ENCODE results near the gene EFNA3. TPM values are rescaled to one million over a fixed set of nuclear protein-coding genes. Genes with fewer than 3 reads are reported as not detected.
A peak's percentile ranks its signal among the peaks of the same experiment; 100 is the strongest.

Gene EFNA3
- total RNA-seq, 1 donor from 2014 or later = 6.6 TPM

DNA sequence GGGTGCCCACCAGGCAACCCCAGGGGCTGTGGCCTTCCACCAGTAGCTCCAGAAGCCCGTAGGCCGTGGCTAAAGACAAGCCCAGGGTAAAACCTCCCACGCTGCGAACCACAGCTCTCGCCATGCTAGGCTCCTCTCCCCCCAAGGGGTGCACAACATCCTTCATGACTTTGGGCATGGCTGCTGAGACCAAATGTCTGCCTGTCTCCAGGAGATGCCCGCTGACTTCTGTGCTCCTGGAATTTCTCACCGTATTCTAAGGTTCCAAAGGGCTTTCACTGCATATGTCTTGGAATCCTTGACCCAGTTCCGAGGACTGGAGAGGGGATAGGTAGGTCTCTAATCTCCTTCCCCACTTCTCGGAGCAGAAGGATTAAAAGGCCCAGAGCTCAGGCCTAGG, 45.1 kb upstream of the EFNA3 start, which contains the start of the genes DCST1 and DCST2:
Gene DCST1, plus strand, starts transcription at position 301 of the 400 bp plus-strand sequence. CDS start 213 bp downstream, outside the sequence.
Gene DCST2, minus strand, starts transcription at position 258 of the 400 bp plus-strand sequence. Its CDS starts 80 bp downstream, at position 178.
- no peak within 1 kb of the TSS for H3K4me3 Mint-ChIP-seq
- TF ChIP-seq, protein P1, sequence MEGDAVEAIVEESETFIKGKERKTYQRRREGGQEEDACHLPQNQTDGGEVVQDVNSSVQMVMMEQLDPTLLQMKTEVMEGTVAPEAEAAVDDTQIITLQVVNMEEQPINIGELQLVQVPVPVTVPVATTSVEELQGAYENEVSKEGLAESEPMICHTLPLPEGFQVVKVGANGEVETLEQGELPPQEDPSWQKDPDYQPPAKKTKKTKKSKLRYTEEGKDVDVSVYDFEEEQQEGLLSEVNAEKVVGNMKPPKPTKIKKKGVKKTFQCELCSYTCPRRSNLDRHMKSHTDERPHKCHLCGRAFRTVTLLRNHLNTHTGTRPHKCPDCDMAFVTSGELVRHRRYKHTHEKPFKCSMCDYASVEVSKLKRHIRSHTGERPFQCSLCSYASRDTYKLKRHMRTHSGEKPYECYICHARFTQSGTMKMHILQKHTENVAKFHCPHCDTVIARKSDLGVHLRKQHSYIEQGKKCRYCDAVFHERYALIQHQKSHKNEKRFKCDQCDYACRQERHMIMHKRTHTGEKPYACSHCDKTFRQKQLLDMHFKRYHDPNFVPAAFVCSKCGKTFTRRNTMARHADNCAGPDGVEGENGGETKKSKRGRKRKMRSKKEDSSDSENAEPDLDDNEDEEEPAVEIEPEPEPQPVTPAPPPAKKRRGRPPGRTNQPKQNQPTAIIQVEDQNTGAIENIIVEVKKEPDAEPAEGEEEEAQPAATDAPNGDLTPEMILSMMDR (conservative IDR thresholded peaks at IDR 0.05) = no peak
- H3K27ac Mint-ChIP-seq (ENCODE audit: unreplicated experiment) = peak within 1 kb of the TSS; percentile 36
- no peaks in the 10 kb centered on the region for H3K27me3 Mint-ChIP-seq (ENCODE audit: low read depth)
- no peaks in the 10 kb centered on the region for H3K4me1 Mint-ChIP-seq
- H3K9me3 Mint-ChIP-seq = no peaks in the 10 kb centered on the region
- H3K36me3 Mint-ChIP-seq (ENCODE audit: low read depth) = no peaks in the 10 kb centered on the region
- DNase-seq (ENCODE audit: low read depth, low spot score) = no peak

DNA sequence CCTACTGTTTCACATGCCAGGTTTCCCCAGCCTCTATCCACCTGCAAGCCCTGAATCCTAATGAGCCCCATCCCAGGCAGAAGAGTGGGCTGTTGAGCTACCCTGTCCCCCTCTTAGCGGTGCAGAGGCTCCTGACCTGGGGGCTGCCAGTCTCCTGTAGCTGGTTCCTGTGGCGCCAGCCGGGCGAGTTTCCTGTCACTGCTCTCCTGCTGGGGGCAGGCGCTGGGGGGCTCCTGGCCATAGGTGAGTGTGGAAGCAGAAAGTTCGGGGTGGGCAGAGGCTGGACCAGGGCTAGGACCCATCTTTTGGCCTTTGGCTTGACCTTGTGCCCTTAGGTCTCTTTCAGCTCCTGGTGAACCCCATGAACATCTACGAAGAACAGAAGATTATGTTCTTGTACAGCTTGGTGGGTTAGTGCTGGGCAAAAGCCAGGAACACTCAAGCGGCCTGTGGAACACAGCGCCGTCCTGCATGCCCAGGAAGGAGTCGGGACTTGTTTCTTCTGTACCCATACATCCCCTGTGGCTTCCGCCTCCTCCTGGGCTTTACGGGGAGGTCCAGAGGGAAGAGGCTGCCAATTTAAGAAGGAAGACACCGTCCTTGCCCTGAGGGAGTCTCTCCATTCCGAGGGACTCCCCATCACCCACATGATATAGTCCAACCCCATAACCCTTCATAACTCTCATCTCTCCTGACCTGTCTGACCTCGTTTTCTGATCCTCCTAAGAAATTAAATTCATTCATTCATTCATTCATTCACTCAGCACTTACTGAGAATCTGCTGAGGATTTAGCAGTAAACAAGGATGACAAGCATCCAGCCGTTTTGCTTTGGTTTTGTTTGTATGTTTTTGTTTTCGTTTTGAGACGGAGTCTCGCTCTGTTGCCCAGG, 44.1 kb upstream of the EFNA3 start:
- Mint-ChIP-seq H3K36me3 (ENCODE audit: low read depth) (no peaks in the 10 kb centered on the region), H3K27me3 (ENCODE audit: low read depth) (no peaks in the 10 kb centered on the region), H3K9me3 (no peaks in the 10 kb centered on the region), H3K4me1 (no peaks in the 10 kb centered on the region), H3K4me3 (no peak overlapping the region), H3K27ac (ENCODE audit: unreplicated experiment) (peak overlapping the region; percentile 36)
- DNase-seq (ENCODE audit: low read depth, low spot score) = no peak
- TF ChIP-seq, protein P1 (conservative IDR thresholded peaks at IDR 0.05) = no peak

DNA sequence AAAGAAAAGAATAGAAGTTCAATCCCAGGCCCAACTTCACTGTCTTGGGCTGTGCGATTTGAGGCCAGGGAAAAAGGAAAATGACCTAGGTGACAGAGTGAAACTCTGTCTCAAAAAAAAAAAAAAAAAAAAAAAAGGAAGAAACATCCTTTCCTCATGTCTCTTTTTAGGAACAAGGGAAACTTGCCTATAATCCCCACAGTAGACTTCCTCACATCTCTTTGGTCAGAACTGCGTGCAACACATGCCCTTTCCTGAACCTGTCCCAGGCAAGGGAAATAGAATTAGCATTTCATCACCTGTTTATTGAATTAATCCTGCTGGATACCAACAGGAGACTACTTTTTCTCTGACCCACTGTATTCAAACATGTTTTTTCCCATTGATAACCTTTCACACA, 42.7 kb upstream of the EFNA3 start:
- H3K36me3 Mint-ChIP-seq (ENCODE audit: low read depth) = no peaks in the 10 kb centered on the region
- DNase-seq (ENCODE audit: low read depth, low spot score) = no peak
- TF ChIP-seq, protein P1 (conservative IDR thresholded peaks at IDR 0.05) = no peak
- no peaks in the 10 kb centered on the region for H3K9me3 Mint-ChIP-seq
- no peak overlapping the region for H3K27ac Mint-ChIP-seq (ENCODE audit: unreplicated experiment)
- no peak overlapping the region for H3K4me3 Mint-ChIP-seq
- no peaks in the 10 kb centered on the region for H3K27me3 Mint-ChIP-seq (ENCODE audit: low read depth)
- no peaks in the 10 kb centered on the region for H3K4me1 Mint-ChIP-seq

GRCh38 chr1:155037043-155037442, 41.6 kb upstream of the EFNA3 start:
- no peak for DNase-seq (ENCODE audit: low read depth, low spot score)
- Mint-ChIP-seq H3K36me3 (ENCODE audit: low read depth) (no peaks in the 10 kb centered on the region), H3K9me3 (no peaks in the 10 kb centered on the region), H3K27ac (ENCODE audit: unreplicated experiment) (no peak overlapping the region), H3K4me3 (no peak overlapping the region), H3K4me1 (no peaks in the 10 kb centered on the region), H3K27me3 (ENCODE audit: low read depth) (no peaks in the 10 kb centered on the region)
- TF ChIP-seq, protein P1 (conservative IDR thresholded peaks at IDR 0.05) = no peak

DNA sequence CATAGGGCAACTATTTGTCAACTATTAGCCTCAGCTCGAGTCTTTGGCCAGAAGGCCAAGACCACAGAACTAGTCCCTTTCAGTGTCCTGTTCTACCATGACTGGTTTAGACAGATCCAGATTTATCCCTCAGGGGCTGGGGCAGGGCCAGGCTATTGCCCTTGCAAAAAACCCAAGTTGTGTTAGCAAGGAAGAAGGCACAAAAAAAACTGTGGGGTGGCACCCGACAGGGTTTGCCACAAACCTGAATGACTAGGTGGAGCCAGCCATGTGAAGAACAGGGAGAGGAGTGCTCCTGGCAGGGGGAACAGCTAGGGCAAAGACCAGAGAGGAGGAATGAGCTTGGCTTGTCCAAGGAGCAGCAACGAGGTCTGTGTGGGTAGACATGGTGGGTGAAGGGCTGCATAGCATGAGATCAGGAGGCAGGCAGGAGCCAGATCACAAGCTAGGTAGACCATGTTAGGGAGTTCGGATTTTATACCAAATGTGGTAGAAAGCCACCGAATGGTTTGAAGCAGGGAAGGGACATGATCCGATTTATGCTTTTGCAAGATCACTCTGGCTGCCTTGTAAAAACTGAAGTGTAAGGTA, 40.7 kb upstream of the EFNA3 start:
- TF ChIP-seq, protein P1 (conservative IDR thresholded peaks at IDR 0.05) = no peak
- no peak overlapping the region for H3K27ac Mint-ChIP-seq (ENCODE audit: unreplicated experiment)
- H3K27me3 Mint-ChIP-seq (ENCODE audit: low read depth) = no peaks in the 10 kb centered on the region
- no peak for DNase-seq (ENCODE audit: low read depth, low spot score)
- H3K9me3 Mint-ChIP-seq = no peaks in the 10 kb centered on the region
- H3K4me1 Mint-ChIP-seq = no peaks in the 10 kb centered on the region
- H3K4me3 Mint-ChIP-seq = no peak overlapping the region
- H3K36me3 Mint-ChIP-seq (ENCODE audit: low read depth) = no peaks in the 10 kb centered on the region

Data from neural crest cell (in vitro differentiated cells).